Parathyroid adenoma (tissue), 2 donors: ENCODE data around the gene IGSF6.

Experiments
- H2AFZ ChIP-seq: fragments of 300-600 bp; sonication (generic); one replicate; pipeline ENCODE4 v1.7.0; 2017; ENCODE audit warnings: antibody characterized with exemption, mild to moderate bottlenecking
- H3K27ac ChIP-seq: fragments of 300-600 bp; sonication (generic); one replicate; pipeline ENCODE4 v1.7.0; 2017
- H3K27me3 ChIP-seq: fragments of 300-600 bp; sonication (generic); one replicate; pipeline ENCODE4 v1.7.0; 2017; ENCODE audit warnings: low read length; ENCODE audit not compliant: control insufficient read depth, insufficient read depth
- H3K36me3 ChIP-seq: fragments of 300-600 bp; sonication (generic); one replicate; pipeline ENCODE4 v1.7.0; 2017; ENCODE audit warnings: low read length; ENCODE audit not compliant: control insufficient read depth, insufficient read depth
- H3K4me1 ChIP-seq: fragments of 300-600 bp; sonication (generic); one replicate; pipeline ENCODE4 v1.7.0; 2017; ENCODE audit warnings: control low read depth
- H3K4me2 ChIP-seq: fragments of 300-600 bp; sonication (generic); one replicate; pipeline ENCODE4 v1.7.0; 2017; ENCODE audit warnings: low read length
- H3K4me3 ChIP-seq: fragments of 300-600 bp; sonication (generic); one replicate; pipeline ENCODE4 v1.7.0; 2017; ENCODE audit warnings: low read depth, low read length
- H3K79me2 ChIP-seq: fragments of 300-600 bp; sonication (generic); one replicate; pipeline ENCODE4 v1.7.0; 2017; ENCODE audit warnings: control low read depth
- H3K9ac ChIP-seq: fragments of 300-600 bp; sonication (generic); one replicate; pipeline ENCODE4 v1.7.0; 2017; ENCODE audit warnings: mild to moderate bottlenecking
- H3K9me3 ChIP-seq: fragments of 300-600 bp; sonication (generic); one replicate; pipeline ENCODE4 v1.7.0; 2017; ENCODE audit warnings: low read length; ENCODE audit not compliant: control insufficient read depth
- TF ChIP-seq, protein P1 (sequence below): fragments of 300-600 bp; sonication (generic); IDR thresholded peaks from one replicate; pipeline ENCODE4 v1.7.0; 2017; ENCODE audit warnings: antibody characterized with exemption, mild to moderate bottlenecking
- donor health status: primary hyperparathyroidism.

The IGSF6 gene

DNA sequence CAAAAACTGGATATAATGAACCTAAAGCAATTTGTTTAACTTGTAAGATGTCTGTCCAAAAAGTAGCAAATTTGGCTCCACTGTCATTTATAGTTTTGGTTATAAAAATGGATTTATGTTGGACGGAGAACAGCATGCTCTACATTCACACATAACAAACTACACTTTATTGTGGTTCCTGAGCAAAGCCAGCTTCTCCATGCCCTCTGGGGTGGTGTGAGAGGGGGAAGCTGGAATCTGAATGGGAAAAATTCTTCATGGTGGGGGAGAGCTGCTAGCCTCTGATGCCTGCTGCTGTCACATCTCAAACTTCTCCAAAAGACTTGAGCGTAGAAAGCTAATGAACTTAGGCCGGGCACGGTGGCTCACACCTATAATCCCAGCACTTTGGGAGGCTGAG is 62.9 kb downstream of the IGSF6 start:
- no peaks in the 10 kb centered on the region for H3K79me2 ChIP-seq

More for the DNA sequence above, 62.9 kb downstream of the IGSF6 start:
- Histone ChIP-seq H2AFZ (peak overlapping the region; percentile 16), H3K4me2 (no peak overlapping the region), H3K9me3 (no peaks in the 10 kb centered on the region), H3K4me1 (peaks cover 7% of the 10 kb centered on the region), H3K36me3 (no peaks in the 10 kb centered on the region), H3K27me3 (no peaks in the 10 kb centered on the region), H3K27ac (no peak overlapping the region), H3K9ac (no peak overlapping the region), H3K4me3 (no peak overlapping the region)
- TF ChIP-seq, protein P1, sequence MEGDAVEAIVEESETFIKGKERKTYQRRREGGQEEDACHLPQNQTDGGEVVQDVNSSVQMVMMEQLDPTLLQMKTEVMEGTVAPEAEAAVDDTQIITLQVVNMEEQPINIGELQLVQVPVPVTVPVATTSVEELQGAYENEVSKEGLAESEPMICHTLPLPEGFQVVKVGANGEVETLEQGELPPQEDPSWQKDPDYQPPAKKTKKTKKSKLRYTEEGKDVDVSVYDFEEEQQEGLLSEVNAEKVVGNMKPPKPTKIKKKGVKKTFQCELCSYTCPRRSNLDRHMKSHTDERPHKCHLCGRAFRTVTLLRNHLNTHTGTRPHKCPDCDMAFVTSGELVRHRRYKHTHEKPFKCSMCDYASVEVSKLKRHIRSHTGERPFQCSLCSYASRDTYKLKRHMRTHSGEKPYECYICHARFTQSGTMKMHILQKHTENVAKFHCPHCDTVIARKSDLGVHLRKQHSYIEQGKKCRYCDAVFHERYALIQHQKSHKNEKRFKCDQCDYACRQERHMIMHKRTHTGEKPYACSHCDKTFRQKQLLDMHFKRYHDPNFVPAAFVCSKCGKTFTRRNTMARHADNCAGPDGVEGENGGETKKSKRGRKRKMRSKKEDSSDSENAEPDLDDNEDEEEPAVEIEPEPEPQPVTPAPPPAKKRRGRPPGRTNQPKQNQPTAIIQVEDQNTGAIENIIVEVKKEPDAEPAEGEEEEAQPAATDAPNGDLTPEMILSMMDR: no peak
